NCI-H2107 treated with DMSO at 0.1 percent for 48 hours (cell line): ENCODE results near the gene PLXNB1.
A peak's percentile ranks its signal among the peaks of the same experiment; 100 is the strongest.
"Not testable (repeated sequence)": the region's sequence is repeated elsewhere in the genome, so short reads cannot be mapped to it uniquely, and the experiment has no call there.

Experiments
- DNase-seq: peaks from one replicate; lab custom pipeline; 2025; ENCODE audit not compliant: unreplicated experiment; lab: John Stamatoyannopoulos, UW

The PLXNB1 gene

DNA sequence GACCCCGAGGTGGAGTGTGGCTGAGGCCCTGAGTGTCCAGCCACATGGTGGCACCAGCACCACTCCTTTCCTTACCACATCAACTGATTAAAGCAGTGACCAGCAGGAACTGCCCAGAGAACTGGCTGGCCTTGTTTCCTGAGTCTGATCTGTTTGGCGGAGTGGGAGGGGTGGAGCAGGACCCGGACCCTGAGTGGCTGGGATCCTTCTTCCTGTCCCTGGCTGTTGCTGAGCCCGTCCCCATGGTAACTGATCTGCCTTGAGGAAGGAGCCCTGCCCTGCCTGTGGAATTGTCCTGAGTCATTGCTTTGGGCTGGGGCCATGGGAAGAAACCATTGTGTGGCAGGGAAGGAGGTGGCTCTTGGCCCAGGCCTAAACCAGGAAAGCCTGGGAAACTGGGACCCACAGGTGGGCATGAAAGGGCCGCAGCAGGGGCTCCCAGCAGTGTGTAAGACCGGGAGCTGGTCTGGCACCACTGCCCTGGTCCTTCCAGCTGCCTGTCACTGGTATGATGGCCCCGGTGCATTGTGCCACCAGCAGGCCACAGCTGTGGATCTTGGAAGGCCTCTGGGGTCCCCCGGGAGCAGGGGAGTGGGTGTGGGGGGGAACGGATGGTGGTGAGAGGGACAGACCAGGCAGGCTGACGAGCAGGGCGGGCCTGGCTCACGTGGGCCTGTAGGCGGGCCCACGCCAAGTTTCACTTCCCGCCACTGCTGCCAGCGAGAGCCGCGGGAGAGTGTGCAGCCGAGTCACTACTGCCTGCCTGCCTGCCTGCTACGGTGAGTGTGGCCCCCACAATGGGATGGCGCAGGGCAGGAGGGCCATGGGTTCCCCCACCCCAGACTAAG, 35.9 kb upstream of the PLXNB1 start:
- DNase-seq = peak; percentile 44

- DNase-seq = no peak
These were observed 35.3 kb upstream of the PLXNB1 start for GRCh38 chr3:48465237-48465530.

GRCh38 chr3:48464713-48465221, 34.9 kb upstream of the PLXNB1 start:
- DNase-seq = no peak

- DNase-seq = no peak
These were observed 33.8 kb upstream of the PLXNB1 start for GRCh38 chr3:48463703-48464102.

GRCh38 chr3:48461767-48462166, 31.9 kb upstream of the PLXNB1 start:
- not testable (repeated sequence) for DNase-seq

- no peak for DNase-seq
These were observed 30.6 kb upstream of the PLXNB1 start for GRCh38 chr3:48460517-48460902.

GRCh38 chr3:48459773-48460516, 30.1 kb upstream of the PLXNB1 start:
- DNase-seq = no peak

DNA sequence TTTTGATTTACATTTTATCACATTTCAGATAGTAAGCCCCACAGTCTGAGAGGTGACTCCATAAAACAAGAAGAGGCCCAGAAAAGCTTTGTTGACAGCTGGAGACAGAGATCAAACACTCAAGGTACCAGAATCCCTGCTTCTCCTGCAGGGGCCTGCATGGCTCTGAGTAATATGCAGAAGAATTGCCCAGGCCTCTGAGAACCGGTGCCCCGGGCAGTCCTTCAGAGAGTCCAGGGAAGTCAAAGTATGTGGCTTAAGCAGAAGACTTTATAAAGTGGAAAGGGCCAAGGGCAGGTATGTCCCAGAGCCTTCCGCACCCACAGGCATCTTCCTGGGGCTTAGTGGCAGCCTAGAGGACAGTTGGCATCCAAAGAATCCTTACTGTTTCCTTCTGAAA, 29.4 kb upstream of the PLXNB1 start:
- no peak for DNase-seq

DNA sequence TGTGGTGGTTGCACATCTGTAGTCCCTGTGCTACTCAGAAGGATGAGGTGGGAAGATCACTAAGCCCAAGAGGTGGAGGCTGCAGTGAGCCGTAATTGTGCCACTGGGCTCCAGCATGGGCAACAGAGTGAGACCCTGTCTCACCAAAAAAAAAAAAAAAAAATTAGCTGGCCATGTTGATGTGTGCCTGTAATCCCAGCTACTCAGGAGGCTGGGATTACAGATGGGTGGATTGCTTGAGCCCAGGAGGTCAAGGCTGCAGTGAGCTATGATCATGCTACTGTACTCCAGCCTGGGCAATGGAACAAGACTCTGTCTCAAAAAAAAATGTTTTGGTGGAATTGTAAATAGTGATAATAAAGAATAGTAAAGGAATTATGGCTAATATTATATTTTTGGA, 26.6 kb upstream of the PLXNB1 start:
- DNase-seq = no peak

GRCh38 chr3:48451270-48451669, 21.4 kb upstream of the PLXNB1 start:
- DNase-seq = no peak

- DNase-seq = peak; percentile 27
These were observed 16.7 kb upstream of the PLXNB1 start, which contains the start of gene ATRIP for GRCh38 chr3:48446425-48447193. Gene ATRIP, plus strand, starts transcription at chr3:48446737. Its CDS starts 109 bp downstream, at chr3:48446846.

DNA sequence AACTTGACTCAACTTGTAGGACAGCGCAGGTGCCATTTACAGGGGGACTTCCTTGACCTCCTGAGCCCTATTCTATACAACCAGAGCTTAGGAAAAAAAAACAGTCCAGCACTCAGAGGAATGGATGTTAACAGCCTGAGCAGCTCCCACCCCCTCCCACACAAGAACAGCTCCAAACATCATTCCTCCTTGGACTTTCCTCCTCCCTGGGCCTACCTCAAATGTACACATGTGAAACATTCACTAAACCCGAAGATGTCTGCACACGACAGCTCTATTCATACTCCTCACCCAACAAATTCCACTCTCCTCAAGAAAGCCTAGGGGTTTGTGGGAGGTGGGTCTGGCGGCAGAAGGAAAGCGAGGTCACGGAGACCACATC, 16.1 kb upstream of the PLXNB1 start:
- DNase-seq = no peak

DNA sequence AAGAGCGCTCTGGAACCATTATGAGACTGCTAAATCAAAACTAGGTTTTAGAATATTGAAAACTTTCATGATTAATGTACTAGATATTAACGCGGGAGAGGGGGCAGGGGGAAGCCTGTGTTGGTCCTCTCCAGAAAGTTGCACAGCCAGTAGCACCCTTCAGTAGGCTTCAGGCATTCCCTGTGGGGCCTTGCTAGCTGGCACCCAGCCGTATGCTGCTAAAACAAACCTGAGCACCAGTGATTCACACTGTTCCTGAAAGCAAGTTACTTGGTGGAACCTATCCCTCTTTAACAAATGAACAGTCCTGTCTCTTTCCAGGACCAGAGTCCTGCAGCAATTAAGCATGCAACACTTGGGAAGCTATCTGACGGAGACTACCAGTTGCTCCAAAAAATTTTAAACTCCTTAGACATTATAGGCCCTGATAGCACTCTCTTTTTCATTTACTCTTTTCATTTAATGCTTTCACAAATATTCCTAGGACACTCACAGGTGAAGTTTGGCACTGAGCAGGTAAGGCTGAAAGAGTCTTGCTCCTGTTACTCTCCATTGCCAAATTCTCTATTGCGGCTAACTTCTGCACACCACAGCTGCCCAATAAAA, 15.5 kb upstream of the PLXNB1 start:
- DNase-seq = no peak

GRCh38 chr3:48441940-48442339, 12.1 kb upstream of the PLXNB1 start:
- no peak for DNase-seq

GRCh38 chr3:48440590-48440958, 10.7 kb upstream of the PLXNB1 start:
- no peak for DNase-seq

- DNase-seq = peak; percentile 87
These were observed 10.1 kb upstream of the PLXNB1 start, which contains the start of the genes CCDC51 and TMA7 for GRCh38 chr3:48439820-48440589. Gene CCDC51, minus strand, starts transcription at chr3:48440119. Its CDS starts 4,991 bp downstream, at chr3:48435128. Gene TMA7, plus strand, starts transcription at chr3:48440257. Its CDS starts 40 bp downstream, at chr3:48440297.

DNA sequence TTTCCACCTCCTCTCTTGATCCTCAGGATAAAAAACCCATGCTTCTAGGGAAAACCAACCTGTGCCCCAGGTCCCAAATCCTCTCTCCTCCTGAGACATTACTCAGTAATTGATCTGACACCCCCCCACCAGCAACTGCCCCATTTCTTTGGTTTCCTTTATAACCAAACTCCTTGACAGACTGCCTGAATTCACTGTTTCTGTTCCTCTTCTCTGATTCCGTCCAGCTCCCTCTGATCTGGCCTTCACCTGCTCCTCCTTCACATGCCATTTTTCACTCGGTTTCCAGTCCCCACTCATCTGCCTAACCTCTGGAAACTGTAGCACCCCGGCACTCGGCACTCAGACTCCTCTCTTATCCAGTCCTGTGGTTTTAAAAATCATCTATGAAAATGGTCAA, 7.9 kb upstream of the PLXNB1 start:
- DNase-seq = no peak

- DNase-seq = no peak
These were observed 7.0 kb upstream of the PLXNB1 start for GRCh38 chr3:48436855-48437254.

GRCh38 chr3:48436477-48436787, 6.5 kb upstream of the PLXNB1 start:
- DNase-seq = no peak

- peak; percentile 67 for DNase-seq
These were observed 6.0 kb upstream of the PLXNB1 start for GRCh38 chr3:48435774-48436476.
